OCI-LY1 (cell line): ENCODE measurements around the gene HOOK2.

Source experiments
- CTCF ChIP-seq: fragments of 200-600 bp; sonication (generic), shearing (Covaris generic); IDR thresholded peaks from 2 replicates; pipeline ENCODE4 v1.5.1; 2017; ENCODE audit warnings: mild to moderate bottlenecking, antibody characterized with exemption, low read length, moderate library complexity, mixed read lengths
- EZH2 ChIP-seq: fragments of 200-600 bp; sonication (generic), shearing (Covaris generic); IDR thresholded peaks from 2 replicates; pipeline ENCODE4 v1.8.0; 2017; ENCODE audit warnings: borderline replicate concordance, mixed run types, mild to moderate bottlenecking, antibody characterized with exemption, low read length, moderate library complexity, mixed read lengths

GRCh38 chr19:12793290-12794195 lies 18.2 kb upstream of the HOOK2 start:
- TF ChIP-seq CTCF (no peak), EZH2 (no peak)
